Fibroblast of skin of right biceps (primary cell): ENCODE results near the gene LSM14A.
A peak's percentile ranks its signal among the peaks of the same experiment; 100 is the strongest.
"Not testable (repeated sequence)": the region's sequence is repeated elsewhere in the genome, so short reads cannot be mapped to it uniquely, and the experiment has no call there.

Source experiments
- DNase-seq: peaks from one replicate; pipeline ENCODE4 v3.0.0-alpha.2; 2013

The LSM14A gene

GRCh38 chr19:34171877-34172660, at the start of gene LSM14A:
Gene LSM14A, plus strand, starts transcription at chr19:34172504. Its CDS starts 139 bp downstream, at chr19:34172643.
- DNase-seq, result peak; percentile 93

GRCh38 chr19:34124828-34125227, 47.5 kb upstream of the LSM14A start:
- DNase-seq, result no peak

GRCh38 chr19:34126966-34127365, 45.3 kb upstream of the LSM14A start:
- no peak for DNase-seq

GRCh38 chr19:34127684-34128189, 44.6 kb upstream of the LSM14A start:
- no peak for DNase-seq

DNA sequence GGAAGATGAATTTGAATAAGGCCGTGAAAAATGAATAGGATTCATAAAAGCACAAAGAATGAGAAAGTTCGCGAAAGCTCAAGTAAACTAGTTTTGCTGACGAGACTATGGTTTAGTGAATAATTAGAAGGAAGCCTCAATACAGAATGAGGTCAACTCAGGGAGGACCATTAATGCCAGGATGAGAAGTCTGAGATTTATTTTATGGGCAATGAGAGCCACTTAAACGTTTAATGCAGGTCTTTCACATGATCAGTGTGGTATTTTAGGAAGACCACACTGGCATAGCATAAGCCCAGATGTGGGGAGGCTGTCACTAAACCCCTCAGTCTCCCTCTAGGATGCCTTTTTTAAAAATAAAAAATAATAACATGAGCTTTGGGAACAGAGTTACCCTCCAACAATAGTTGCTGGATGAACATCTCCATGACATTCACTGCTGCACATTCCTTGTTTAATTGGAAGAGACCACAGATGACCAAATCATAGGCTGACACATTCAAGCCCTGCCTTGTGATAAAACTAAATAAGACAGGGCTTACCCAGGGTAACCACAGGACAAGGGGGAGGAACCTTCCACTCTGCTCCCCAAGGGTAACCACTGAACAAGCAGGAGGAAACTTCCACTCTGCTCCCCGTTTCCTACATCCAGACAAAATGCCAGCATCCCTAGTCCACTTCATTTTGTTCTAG, 43.6 kb upstream of the LSM14A start:
- peak; percentile 37 for DNase-seq

GRCh38 chr19:34131100-34131499, 41.2 kb upstream of the LSM14A start:
- no peak for DNase-seq

GRCh38 chr19:34132145-34132544, 40.2 kb upstream of the LSM14A start:
- not testable (repeated sequence) for DNase-seq

DNA sequence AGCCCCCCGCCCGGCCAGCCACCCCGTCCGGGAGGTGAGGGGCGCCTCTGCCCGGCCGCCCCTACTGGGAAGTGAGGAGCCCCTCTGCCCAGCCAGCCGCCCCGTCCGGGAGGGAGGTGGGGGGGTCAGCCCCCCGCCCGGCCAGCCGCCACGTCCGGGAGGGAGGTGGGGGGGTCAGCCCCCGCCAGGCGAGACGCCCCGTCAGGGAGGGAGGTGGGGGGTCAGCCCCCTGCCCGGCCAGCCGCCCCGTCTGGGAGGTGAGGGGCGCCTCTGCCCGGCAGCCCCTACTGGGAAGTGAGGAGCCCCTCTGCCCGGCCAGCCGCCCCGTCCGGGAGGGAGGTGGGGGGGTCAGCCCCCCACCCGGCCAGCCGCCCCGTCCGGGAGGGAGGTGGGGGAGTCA, 39.6 kb upstream of the LSM14A start:
- not testable (repeated sequence) for DNase-seq

- DNase-seq, result peak; percentile 80
Measured at GRCh38 chr19:34134190-34135053, 37.9 kb upstream of the LSM14A start.

GRCh38 chr19:34135054-34135800, 37.1 kb upstream of the LSM14A start:
- no peak for DNase-seq

GRCh38 chr19:34135821-34136611, 36.3 kb upstream of the LSM14A start:
- no peak for DNase-seq

- no peak for DNase-seq
Measured at GRCh38 chr19:34141025-34141424, 31.3 kb upstream of the LSM14A start.

- DNase-seq, result no peak
Measured at GRCh38 chr19:34142440-34142839, 29.9 kb upstream of the LSM14A start.

DNA sequence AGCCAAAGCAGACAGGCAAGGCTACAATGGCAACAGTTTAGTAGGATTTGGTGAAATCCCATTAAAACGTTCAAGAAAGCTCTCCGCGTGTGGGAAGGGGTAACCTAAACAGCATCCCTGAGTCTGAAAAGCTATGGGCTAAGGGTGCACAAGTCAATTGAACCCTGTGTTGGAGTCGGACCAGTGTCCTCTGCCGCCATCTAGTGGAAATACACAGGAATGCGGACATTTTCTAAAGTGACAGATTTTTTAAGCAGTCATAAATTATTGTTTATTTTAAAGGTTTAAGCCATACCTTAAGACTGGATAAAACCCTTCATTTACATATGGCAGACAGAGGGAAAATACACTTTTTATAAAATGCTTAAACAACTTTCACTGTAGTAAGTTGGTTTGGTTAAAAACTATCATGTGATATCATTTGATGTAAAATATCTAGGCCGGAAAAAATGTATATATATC, 26.5 kb upstream of the LSM14A start:
- DNase-seq, result peak; percentile 53

GRCh38 chr19:34148658-34149185, 23.6 kb upstream of the LSM14A start:
- DNase-seq, result no peak

DNA sequence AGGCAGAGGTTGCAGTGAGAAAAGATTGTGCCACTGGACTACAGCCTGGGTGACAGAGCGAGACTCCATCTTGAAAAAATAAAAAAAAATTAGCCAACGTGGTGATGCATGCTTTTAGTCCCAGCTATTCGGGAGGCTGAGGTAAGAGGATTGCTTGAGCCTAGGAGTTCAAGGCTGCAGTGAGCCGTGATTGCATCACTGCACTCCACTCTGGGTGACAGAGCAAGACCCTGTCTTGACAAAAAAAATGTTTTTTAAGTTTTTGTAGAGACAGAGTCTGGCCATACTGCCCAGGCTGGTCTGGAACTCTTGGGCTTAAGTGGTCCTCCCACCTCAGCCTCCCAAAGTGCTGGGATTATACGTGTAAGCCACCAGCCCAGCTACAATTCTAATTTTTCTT, 22.4 kb upstream of the LSM14A start:
- no peak for DNase-seq

- no peak for DNase-seq
Measured at GRCh38 chr19:34150558-34150957, 21.7 kb upstream of the LSM14A start.

GRCh38 chr19:34151439-34151838, 20.9 kb upstream of the LSM14A start:
- DNase-seq, result no peak

GRCh38 chr19:34154401-34154800, 17.9 kb upstream of the LSM14A start:
- no peak for DNase-seq

DNA sequence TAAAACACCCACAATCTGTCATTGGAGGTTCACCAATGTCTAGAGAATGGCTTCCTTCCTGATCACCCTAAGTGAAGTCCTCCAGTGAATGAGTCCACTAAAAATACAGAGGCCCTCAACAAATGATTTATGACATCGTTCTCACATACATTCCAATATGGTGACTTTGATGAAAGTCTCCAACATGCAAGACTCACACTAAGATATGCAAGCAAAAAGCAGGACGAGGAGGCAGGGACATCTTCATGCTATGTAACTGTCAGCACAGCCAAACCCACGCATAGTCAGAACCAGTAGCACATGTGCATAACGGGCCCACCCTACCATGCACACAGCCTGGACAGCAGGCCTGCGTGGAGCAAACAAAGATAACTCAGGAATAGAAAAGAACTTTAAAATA, 16.6 kb upstream of the LSM14A start:
- DNase-seq, result peak; percentile 78

GRCh38 chr19:34158966-34159365, 13.3 kb upstream of the LSM14A start:
- DNase-seq, result not testable (repeated sequence)
